ENCODE measurements around the gene C20orf202.

- TF ChIP-seq EZH2 (IDR thresholded peaks at IDR 0.05; ENCODE audit: low read length, unreplicated experiment) (no peak), CTCF (conservative IDR thresholded peaks at IDR 0.05; ENCODE audit: low read depth, low read length) (no peak)
Observed at GRCh38 chr20:1189827-1190226, 13.4 kb upstream of the C20orf202 start.
